GM12873 (cell line): ENCODE data around the gene ZNF554.

Source experiments
- TF ChIP-seq, protein P1 (sequence below): IDR thresholded peaks from 2 replicates; pipeline ENCODE4 v1.5.1; 2012; ENCODE audit warnings: low read depth, mild to moderate bottlenecking, moderate library complexity, low read length, control low read depth; ENCODE audit not compliant: insufficient read depth; ENCODE audit errors: missing control alignments

ZNF554 gene

DNA sequence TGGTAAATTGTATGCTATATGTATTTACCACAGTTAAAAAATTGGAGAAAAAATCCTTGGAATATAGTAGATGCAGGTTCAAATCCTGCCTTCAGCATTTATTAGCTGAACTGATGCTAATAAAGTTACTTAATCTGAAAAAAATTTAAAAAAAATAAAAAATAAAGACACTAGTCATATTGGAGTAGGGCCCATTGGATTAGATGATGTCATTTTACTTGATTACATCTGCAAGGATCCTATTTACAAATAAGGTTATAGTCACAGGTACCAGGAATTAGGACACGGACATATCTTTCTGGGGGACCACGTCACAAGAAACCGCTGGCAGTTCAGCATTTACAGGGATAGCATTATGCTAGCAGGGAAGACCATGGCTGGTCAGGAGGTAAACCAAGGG is 27.8 kb downstream of the ZNF554 start:
- TF ChIP-seq, protein P1, sequence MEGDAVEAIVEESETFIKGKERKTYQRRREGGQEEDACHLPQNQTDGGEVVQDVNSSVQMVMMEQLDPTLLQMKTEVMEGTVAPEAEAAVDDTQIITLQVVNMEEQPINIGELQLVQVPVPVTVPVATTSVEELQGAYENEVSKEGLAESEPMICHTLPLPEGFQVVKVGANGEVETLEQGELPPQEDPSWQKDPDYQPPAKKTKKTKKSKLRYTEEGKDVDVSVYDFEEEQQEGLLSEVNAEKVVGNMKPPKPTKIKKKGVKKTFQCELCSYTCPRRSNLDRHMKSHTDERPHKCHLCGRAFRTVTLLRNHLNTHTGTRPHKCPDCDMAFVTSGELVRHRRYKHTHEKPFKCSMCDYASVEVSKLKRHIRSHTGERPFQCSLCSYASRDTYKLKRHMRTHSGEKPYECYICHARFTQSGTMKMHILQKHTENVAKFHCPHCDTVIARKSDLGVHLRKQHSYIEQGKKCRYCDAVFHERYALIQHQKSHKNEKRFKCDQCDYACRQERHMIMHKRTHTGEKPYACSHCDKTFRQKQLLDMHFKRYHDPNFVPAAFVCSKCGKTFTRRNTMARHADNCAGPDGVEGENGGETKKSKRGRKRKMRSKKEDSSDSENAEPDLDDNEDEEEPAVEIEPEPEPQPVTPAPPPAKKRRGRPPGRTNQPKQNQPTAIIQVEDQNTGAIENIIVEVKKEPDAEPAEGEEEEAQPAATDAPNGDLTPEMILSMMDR = no peak

DNA sequence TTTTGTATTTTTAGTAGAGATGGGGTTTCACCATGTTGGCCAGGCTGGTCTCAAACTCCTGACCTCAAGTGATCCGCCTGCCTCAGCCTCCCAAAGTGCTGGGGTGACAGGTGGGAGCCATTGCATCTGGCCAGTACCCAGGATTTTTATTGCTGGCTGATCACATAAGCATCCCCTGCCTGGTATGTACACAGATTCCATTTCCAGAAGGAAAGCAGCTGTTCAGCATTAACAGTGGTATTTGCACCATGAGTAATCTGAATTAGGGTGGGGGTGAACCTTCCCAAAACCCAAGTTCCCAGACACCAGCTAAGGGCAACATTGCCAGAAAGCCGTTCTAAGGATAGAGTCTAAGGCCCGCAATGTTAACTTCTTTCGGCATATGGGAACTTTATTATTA is 28.9 kb downstream of the ZNF554 start:
- TF ChIP-seq, protein P1 = no peak

DNA sequence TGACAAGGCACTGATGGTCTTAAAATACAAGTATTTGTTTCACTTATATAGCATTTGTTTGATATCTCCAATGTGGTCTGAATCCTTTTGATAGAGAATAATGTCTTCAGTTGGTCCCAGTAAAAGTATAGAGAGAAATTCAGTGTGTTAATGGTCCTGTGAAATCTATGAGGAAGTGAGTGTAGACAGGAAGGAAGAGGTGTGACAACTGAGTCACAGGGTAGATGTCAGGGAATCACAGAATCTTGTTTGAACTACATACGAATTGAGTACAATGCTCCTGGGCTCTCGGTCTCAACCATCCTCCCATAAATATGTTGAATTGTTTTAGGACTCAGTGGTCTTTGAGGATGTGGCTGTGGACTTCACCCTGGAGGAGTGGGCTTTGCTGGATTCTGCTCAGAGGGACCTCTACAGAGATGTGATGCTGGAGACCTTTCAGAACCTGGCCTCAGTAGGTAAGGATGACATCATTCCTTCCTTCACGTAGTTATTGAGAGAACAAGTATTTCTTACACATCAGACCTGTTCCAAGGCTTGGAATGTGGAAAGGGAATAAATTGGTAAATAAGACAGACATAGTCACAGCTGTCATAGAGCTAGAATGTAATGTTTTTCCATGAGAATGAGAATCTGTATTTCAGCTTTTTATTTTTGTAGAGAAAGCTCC is 30.7 kb downstream of the ZNF554 start:
- TF ChIP-seq, protein P1 = no peak

DNA sequence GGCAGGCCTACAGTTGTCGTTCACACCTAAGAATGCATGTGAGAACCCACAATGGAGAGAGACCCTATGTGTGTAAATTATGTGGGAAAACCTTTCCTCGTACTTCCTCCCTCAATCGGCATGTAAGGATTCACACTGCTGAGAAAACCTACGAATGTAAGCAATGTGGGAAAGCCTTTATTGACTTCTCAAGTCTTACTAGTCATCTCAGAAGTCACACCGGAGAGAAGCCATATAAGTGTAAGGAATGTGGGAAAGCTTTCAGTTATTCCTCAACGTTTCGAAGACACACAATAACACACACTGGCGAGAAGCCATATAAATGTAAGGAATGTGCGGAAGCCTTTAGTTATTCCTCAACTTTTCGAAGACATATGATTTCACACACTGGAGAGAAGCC is 32.9 kb downstream of the ZNF554 start:
- TF ChIP-seq, protein P1 = no peak

DNA sequence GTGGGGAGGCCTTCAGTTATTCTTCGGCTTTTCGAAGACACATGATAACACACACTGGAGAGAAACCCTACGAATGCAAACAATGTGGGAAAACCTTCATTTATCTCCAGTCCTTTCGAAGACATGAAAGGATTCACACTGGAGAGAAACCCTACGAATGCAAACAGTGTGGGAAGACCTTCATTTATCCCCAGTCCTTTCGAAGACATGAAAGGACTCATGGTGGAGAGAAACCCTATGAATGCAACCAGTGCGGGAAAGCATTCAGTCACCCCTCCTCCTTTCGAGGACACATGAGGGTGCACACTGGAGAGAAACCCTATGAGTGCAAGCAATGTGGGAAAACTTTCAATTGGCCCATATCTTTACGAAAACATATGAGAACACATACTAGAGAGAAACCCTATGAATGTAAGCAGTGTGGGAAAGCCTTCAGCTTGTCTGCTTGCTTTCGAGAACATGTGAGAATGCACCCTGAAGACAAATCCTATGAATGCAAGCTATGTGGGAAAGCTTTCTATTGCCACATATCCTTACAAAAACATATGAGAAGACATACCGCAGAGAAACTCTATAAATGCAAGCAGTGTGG is 33.4 kb downstream of the ZNF554 start:
- TF ChIP-seq, protein P1 = no peak

DNA sequence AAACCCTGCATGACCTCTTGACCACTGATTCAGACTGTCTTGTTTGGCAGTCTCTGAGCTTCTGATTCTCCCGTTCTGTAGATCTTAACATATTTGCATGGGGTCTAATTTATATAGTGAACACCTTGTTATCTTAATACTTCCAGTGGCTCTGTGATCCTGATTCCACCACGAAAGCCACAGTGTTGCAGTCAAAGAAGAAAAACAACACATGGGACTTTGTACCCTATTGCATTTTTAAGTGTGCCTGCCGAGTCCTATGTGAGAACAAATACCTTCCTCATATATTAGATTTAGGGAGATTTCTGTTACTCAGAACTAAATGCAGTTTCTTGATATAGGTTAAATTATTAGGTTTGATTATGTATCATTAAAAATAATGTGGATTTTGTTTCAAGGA is 35.2 kb downstream of the ZNF554 start:
- TF ChIP-seq, protein P1 = no peak

DNA sequence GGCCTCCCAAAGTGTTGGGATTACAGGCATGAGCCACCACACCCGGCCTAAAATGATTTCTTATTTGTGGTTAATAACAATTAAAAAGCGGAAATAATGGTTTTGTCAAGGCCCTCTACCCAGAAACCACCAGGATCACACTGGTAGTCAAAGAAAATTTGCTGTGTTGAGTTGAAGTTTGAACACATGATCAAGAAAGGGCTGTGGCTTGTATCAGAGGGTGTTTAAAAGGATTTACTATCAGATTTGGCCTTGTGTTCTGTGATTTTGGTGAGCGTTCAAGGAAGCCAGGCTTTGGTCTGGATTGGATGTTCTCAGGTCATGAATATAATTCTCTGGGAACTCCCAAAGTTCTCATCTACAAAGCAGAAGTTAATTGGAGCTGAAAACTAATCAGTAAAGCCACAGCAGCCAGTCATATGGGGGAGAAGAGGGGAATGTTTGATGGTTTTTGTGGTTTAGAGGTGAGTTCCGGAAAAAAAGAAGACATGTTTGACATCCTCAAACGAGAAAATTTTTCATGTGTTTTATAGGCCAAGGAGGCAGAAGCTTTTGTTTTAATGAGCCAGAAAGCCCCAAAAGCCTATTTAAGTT is 36.9 kb downstream of the ZNF554 start:
- TF ChIP-seq, protein P1 = no peak
